HCT116 (cell line): ENCODE results near the gene DGAT2. TPM values are rescaled to one million over a fixed set of nuclear protein-coding genes. Genes with fewer than 3 reads are reported as not detected.

ENCODE experiments used
- ATAC-seq: fragments of 200-7000 bp; cut with Tn5 transposase; 2 replicates; pipeline ENCODE4 v1.9.1; 2020; ENCODE audit warnings: mild to moderate bottlenecking, moderate library complexity
- BruUV-seq: library from RNA; stranded (reverse); fragments of 400-500 nt; replicated peaks from 2 replicates; lab custom pipeline; 2021; lab: Mats Ljungman, UMichigan
- CTCF ChIA-PET: fragments of 300-600 bp; sonication (Branson Sonifier 250); formaldehyde crosslinking; loops from one replicate; lab custom pipeline; 2021; ENCODE audit warnings: antibody characterized with exemption; lab: Charles Lee
- POLR2A ChIA-PET: fragments of 300-600, 350-600 bp; sonication (Branson Sonifier 250); formaldehyde crosslinking; loops from one replicate; lab custom pipeline; 2021; ENCODE audit warnings: antibody characterized with exemption; lab: Charles Lee
- RAD21 ChIA-PET, 2 experiments: fragments of 300-600 bp; sonication (Branson Sonifier 250); formaldehyde crosslinking; loops; one replicate each; lab custom pipeline; 2023; ENCODE audit warnings: low total read pairs in 2 of 2; ENCODE audit not compliant: uncharacterized antibody in 2 of 2, unreplicated experiment in 2 of 2, low non-redundant PET in 1 of 2; lab: Charles Lee
- DNase-seq: peaks from one replicate; pipeline ENCODE4 v3.0.0-alpha.2; 2010; ENCODE audit warnings: low read depth, low spot score
- H2AFZ ChIP-seq: fragments of 200-600 bp; shearing (Covaris generic), sonication (generic); 2 replicates; pipeline ENCODE4 v1.6.1; 2017; ENCODE audit warnings: low read depth, mixed run types, mixed read lengths, antibody characterized with exemption, low read length; ENCODE audit not compliant: poor library complexity, severe bottlenecking
- H3K27ac ChIP-seq: 2 replicates; pipeline ENCODE4 v1.5.1; 2012; ENCODE audit warnings: low read depth, low read length
- H3K27me3 ChIP-seq: fragments of 200-600 bp; sonication (generic); 2 replicates; pipeline ENCODE4 v1.6.1; 2016; ENCODE audit warnings: mixed run types, low read length, mixed read lengths; ENCODE audit not compliant: insufficient read depth
- H3K36me3 ChIP-seq, 2 experiments: fragments of 200-500 bp in 1 of 2; fragments of 200-600 bp in 1 of 2; sonication (Bioruptor generic) in 1 of 2; sonication (generic) in 1 of 2; 2 replicates each; pipeline versions ENCODE4 v1.5.1 to v1.6.1; 2014 to 2016; ENCODE audit warnings: low read length in 2 of 2, inconsistent platforms in 1 of 2, mixed read lengths in 1 of 2, mixed run types in 1 of 2; ENCODE audit not compliant: insufficient read depth in 2 of 2, control insufficient read depth in 1 of 2
- H3K4me1 ChIP-seq, 2 experiments: fragments of 200-600 bp in 1 of 2; sonication (generic) in 1 of 2; 2 replicates each; pipeline versions ENCODE4 v1.5.1 to v1.6.1; 2012 to 2017; ENCODE audit warnings: low read length in 2 of 2, inconsistent platforms in 1 of 2, mild to moderate bottlenecking in 1 of 2, mixed read lengths in 1 of 2, mixed run types in 1 of 2, moderate library complexity in 1 of 2; ENCODE audit not compliant: insufficient read depth in 2 of 2, control insufficient read depth in 1 of 2
- H3K4me2 ChIP-seq: fragments of 200-600 bp; sonication (generic); 2 replicates; pipeline ENCODE4 v1.6.1; 2017; ENCODE audit warnings: mixed run types, low read length, mixed read lengths
- H3K4me3 ChIP-seq, 2 experiments: fragments of 200-600 bp in 1 of 2; sonication (generic) in 1 of 2; replicated peaks in 1 of 2; 2 replicates each; pipeline ENCODE4 v1.5.1; 2011 to 2016; ENCODE audit warnings: low read length in 2 of 2, control low read depth in 1 of 2, low read depth in 1 of 2, mild to moderate bottlenecking in 1 of 2, mixed read lengths in 1 of 2, mixed run types in 1 of 2
- H3K79me2 ChIP-seq: fragments of 200-600 bp; sonication (generic); 2 replicates; pipeline ENCODE4 v1.6.1; 2017; ENCODE audit warnings: mild to moderate bottlenecking, mixed run types, low read length, moderate library complexity, mixed read lengths; ENCODE audit not compliant: insufficient read depth
- H3K9ac ChIP-seq: fragments of 200-600 bp; sonication (generic); 2 replicates; pipeline ENCODE4 v1.6.1; 2016; ENCODE audit warnings: low read length, mixed read lengths
- H3K9me2 ChIP-seq: fragments of 200-600 bp; sonication (generic), shearing (Covaris generic); 2 replicates; pipeline ENCODE4 v1.6.1; 2017; ENCODE audit warnings: mixed run types, mild to moderate bottlenecking, moderate library complexity; ENCODE audit not compliant: insufficient read depth
- H3K9me3 ChIP-seq, 2 experiments: fragments of 200-500 bp in 1 of 2; fragments of 200-600 bp in 1 of 2; sonication (Bioruptor generic) in 1 of 2; sonication (generic) in 1 of 2; 2 replicates each; pipeline ENCODE4 v1.6.1; 2014 to 2017; ENCODE audit warnings: low read length in 2 of 2, mixed read lengths in 2 of 2, inconsistent platforms in 1 of 2, low read depth in 1 of 2, mild to moderate bottlenecking in 1 of 2, mixed run types in 1 of 2, moderate library complexity in 1 of 2; ENCODE audit not compliant: control insufficient read depth in 1 of 2, insufficient read depth in 1 of 2
- H4K20me1 ChIP-seq: fragments of 200-600 bp; sonication (generic), shearing (Covaris generic); 2 replicates; pipeline ENCODE4 v1.6.1; 2017; ENCODE audit warnings: mixed run types, mild to moderate bottlenecking, moderate library complexity; ENCODE audit not compliant: insufficient read depth
- ATF3 ChIP-seq: IDR thresholded peaks from 2 replicates; pipeline ENCODE4 v1.6.1; 2012
- CEBPB ChIP-seq: IDR thresholded peaks from 2 replicates; pipeline ENCODE4 v1.6.1; 2012; ENCODE audit warnings: low read depth
- EGR1 ChIP-seq: IDR thresholded peaks from 2 replicates; pipeline ENCODE4 v1.6.1; 2012; ENCODE audit warnings: low read depth
- EZH2 ChIP-seq: fragments of 200-600 bp; sonication (generic); IDR thresholded peaks from 2 replicates; pipeline ENCODE4 v1.6.1; 2017; ENCODE audit warnings: antibody characterized with exemption, mixed run types
- EZH2phosphoT487 ChIP-seq: fragments of 200-600 bp; IDR thresholded peaks from 2 replicates; pipeline ENCODE4 v1.6.1; 2018; ENCODE audit warnings: antibody characterized with exemption, borderline replicate concordance
- JUND ChIP-seq: IDR thresholded peaks from 2 replicates; pipeline ENCODE4 v1.6.1; 2012
- MAX ChIP-seq: IDR thresholded peaks from 2 replicates; pipeline ENCODE4 v1.6.1; 2012
- POLR2A ChIP-seq: IDR thresholded peaks from 2 replicates; pipeline ENCODE4 v1.7.0; 2011; ENCODE audit warnings: borderline replicate concordance; ENCODE audit not compliant: insufficient read depth, insufficient read length; ENCODE audit errors: extremely low read depth
- RAD21 ChIP-seq: IDR thresholded peaks from 2 replicates; pipeline ENCODE4 v1.6.1; 2012; ENCODE audit warnings: low read depth, mild to moderate bottlenecking
- SIN3A ChIP-seq: IDR thresholded peaks from 2 replicates; pipeline ENCODE4 v1.6.1; 2012; ENCODE audit warnings: low read depth
- SP1 ChIP-seq: IDR thresholded peaks from 2 replicates; pipeline ENCODE4 v1.6.1; 2012; ENCODE audit warnings: low read depth
- SRF ChIP-seq: IDR thresholded peaks from 2 replicates; pipeline ENCODE4 v1.6.1; 2012; ENCODE audit warnings: low read depth
- TCF7L2 ChIP-seq: IDR thresholded peaks from 2 replicates; pipeline ENCODE4 v1.7.0; 2011; ENCODE audit warnings: borderline replicate concordance, inconsistent platforms; ENCODE audit not compliant: insufficient read depth, insufficient read length; ENCODE audit errors: extremely low read depth
- YY1 ChIP-seq: IDR thresholded peaks from 2 replicates; pipeline ENCODE4 v1.6.1; 2011; ENCODE audit warnings: low read length, low read depth, moderate library complexity, mild to moderate bottlenecking; ENCODE audit not compliant: insufficient replicate concordance; ENCODE audit errors: extremely low read depth
- ZBTB33 ChIP-seq: IDR thresholded peaks from 2 replicates; pipeline ENCODE4 v1.6.1; 2011; ENCODE audit warnings: mild to moderate bottlenecking, low read length, moderate library complexity; ENCODE audit not compliant: insufficient replicate concordance; ENCODE audit errors: extremely low read depth
- ZFX ChIP-seq: fragments of 450-650 bp; IDR thresholded peaks from 2 replicates; pipeline ENCODE4 v1.6.1; 2017
- ZNF274 ChIP-seq: fragments of 200-500 bp; sonication (Bioruptor generic); IDR thresholded peaks from 2 replicates; pipeline ENCODE4 v1.6.1; 2014; ENCODE audit warnings: mild to moderate bottlenecking, low read depth, low read length, inconsistent platforms
- intact Hi-C: fragments of 100-400 bp; cut with micrococcal nuclease; formaldehyde crosslinking; loops from 2 replicates; pipeline ENCODE4 v1.10.0; 2022
- total RNA-seq: library from RNA; stranded (reverse); gene quantifications from one replicate; pipeline ENCODE4 v1.2.1, GENCODE V29; 2021; ENCODE audit not compliant: unreplicated experiment
- TF ChIP-seq, protein P1 (sequence below): IDR thresholded peaks from 2 replicates; pipeline ENCODE4 v1.6.1; 2012; ENCODE audit warnings: low read depth

Gene DGAT2
- total RNA-seq, 1 experiment from 2014 or later = 2.4 TPM

GRCh38 chr11:75757651-75758050 lies 10.9 kb upstream of the DGAT2 start:
- Histone ChIP-seq H2AFZ (no peak overlapping the region), H3K4me3 (no peak overlapping the region)
- CTCF ChIA-PET = no interaction called here
- no peak for TF ChIP-seq ZFX
- no peak for TF ChIP-seq ATF3
- TF ChIP-seq MAX = no peak
- TF ChIP-seq ZBTB33 = no peak
- no peak for TF ChIP-seq EGR1
- TF ChIP-seq JUND = no peak
- TF ChIP-seq CEBPB = no peak
- TF ChIP-seq POLR2A = no peak
- TF ChIP-seq SRF = no peak
- TF ChIP-seq SIN3A = no peak
- TF ChIP-seq, protein P1, sequence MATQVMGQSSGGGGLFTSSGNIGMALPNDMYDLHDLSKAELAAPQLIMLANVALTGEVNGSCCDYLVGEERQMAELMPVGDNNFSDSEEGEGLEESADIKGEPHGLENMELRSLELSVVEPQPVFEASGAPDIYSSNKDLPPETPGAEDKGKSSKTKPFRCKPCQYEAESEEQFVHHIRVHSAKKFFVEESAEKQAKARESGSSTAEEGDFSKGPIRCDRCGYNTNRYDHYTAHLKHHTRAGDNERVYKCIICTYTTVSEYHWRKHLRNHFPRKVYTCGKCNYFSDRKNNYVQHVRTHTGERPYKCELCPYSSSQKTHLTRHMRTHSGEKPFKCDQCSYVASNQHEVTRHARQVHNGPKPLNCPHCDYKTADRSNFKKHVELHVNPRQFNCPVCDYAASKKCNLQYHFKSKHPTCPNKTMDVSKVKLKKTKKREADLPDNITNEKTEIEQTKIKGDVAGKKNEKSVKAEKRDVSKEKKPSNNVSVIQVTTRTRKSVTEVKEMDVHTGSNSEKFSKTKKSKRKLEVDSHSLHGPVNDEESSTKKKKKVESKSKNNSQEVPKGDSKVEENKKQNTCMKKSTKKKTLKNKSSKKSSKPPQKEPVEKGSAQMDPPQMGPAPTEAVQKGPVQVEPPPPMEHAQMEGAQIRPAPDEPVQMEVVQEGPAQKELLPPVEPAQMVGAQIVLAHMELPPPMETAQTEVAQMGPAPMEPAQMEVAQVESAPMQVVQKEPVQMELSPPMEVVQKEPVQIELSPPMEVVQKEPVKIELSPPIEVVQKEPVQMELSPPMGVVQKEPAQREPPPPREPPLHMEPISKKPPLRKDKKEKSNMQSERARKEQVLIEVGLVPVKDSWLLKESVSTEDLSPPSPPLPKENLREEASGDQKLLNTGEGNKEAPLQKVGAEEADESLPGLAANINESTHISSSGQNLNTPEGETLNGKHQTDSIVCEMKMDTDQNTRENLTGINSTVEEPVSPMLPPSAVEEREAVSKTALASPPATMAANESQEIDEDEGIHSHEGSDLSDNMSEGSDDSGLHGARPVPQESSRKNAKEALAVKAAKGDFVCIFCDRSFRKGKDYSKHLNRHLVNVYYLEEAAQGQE = no peak
- no peak for TF ChIP-seq SP1
- TF ChIP-seq RAD21 = no peak
- TF ChIP-seq ZNF274 = no peak
- no peak for TF ChIP-seq EZH2phosphoT487
- no peak for TF ChIP-seq TCF7L2
- TF ChIP-seq YY1 = no peak
- TF ChIP-seq EZH2 = no peak
- TF ChIP-seq, all 23 proteins: peak for 0
- no peaks in the 10 kb centered on the region for H4K20me1 ChIP-seq
- no TSS peak for BruUV-seq
- ATAC-seq (no peak), DNase-seq (no peak)
- no peaks in the 10 kb centered on the region for H3K9me2 ChIP-seq
- intact Hi-C loops = no loop called here
- no peaks in the 10 kb centered on the region for H3K27me3 ChIP-seq
- no peaks in the 10 kb centered on the region for H3K36me3 ChIP-seq
- no peaks in the 10 kb centered on the region for H3K79me2 ChIP-seq
- no peaks in the 10 kb centered on the region for H3K4me1 ChIP-seq
- no peak overlapping the region for H3K27ac ChIP-seq
- H3K4me2 ChIP-seq = no peak overlapping the region
- H3K9ac ChIP-seq = no peak overlapping the region
- ChIA-PET RAD21 (no interaction called here), POLR2A (no interaction called here)
- no peaks in the 10 kb centered on the region for H3K9me3 ChIP-seq
